IPS-18a (cell line): ENCODE results near the gene C12orf57.

Source experiments
- H3K27ac ChIP-seq: one replicate; pipeline ENCODE4 v1.5.1; 2013; ENCODE audit warnings: low read length
- H3K27me3 ChIP-seq: one replicate; pipeline ENCODE4 v1.6.1; 2013; ENCODE audit warnings: mild to moderate bottlenecking, low read length; ENCODE audit not compliant: control insufficient read depth, insufficient read depth
- H3K36me3 ChIP-seq: one replicate; pipeline ENCODE4 v1.6.1; 2013; ENCODE audit warnings: low read depth, low read length; ENCODE audit not compliant: control insufficient read depth
- H3K4me1 ChIP-seq: one replicate; pipeline ENCODE4 v1.6.1; 2013; ENCODE audit warnings: low read depth, low read length; ENCODE audit not compliant: control insufficient read depth
- H3K4me3 ChIP-seq: one replicate; pipeline ENCODE4 v1.5.1; 2013; ENCODE audit warnings: low read length
- H3K9ac ChIP-seq: one replicate; pipeline ENCODE4 v1.6.1; 2013; ENCODE audit warnings: mild to moderate bottlenecking, low read length, moderate library complexity
- H3K9me3 ChIP-seq: one replicate; pipeline ENCODE4 v1.6.1; 2013; ENCODE audit warnings: low read depth, low read length; ENCODE audit not compliant: control insufficient read depth

Gene C12orf57

GRCh38 chr12:6921996-6922946 lies 21.6 kb upstream of the C12orf57 start:
- Histone ChIP-seq H3K27ac (no peak overlapping the region), H3K9ac (no peak overlapping the region), H3K36me3 (peaks cover 39% of the 10 kb centered on the region)

GRCh38 chr12:6923003-6923732 lies 20.7 kb upstream of the C12orf57 start:
- Histone ChIP-seq H3K4me3 (no peak overlapping the region), H3K9me3 (no peaks in the 10 kb centered on the region), H3K27ac (no peak overlapping the region), H3K27me3 (no peaks in the 10 kb centered on the region), H3K4me1 (peaks cover 29% of the 10 kb centered on the region), H3K36me3 (peaks cover 33% of the 10 kb centered on the region), H3K9ac (no peak overlapping the region)

More at GRCh38 chr12:6921996-6922946, 21.6 kb upstream of the C12orf57 start:
- no peak overlapping the region for H3K4me3 ChIP-seq
- no peaks in the 10 kb centered on the region for H3K9me3 ChIP-seq
- H3K4me1 ChIP-seq, result peaks cover 29% of the 10 kb centered on the region
- H3K27me3 ChIP-seq, result no peaks in the 10 kb centered on the region

GRCh38 chr12:6923851-6924250 lies 20.0 kb upstream of the C12orf57 start:
- H3K9ac ChIP-seq, result no peak overlapping the region
- no peaks in the 10 kb centered on the region for H3K9me3 ChIP-seq
- H3K4me1 ChIP-seq, result peaks cover 29% of the 10 kb centered on the region
- H3K27me3 ChIP-seq, result no peaks in the 10 kb centered on the region
- H3K27ac ChIP-seq, result no peak overlapping the region
- no peak overlapping the region for H3K4me3 ChIP-seq
- peaks cover 32% of the 10 kb centered on the region for H3K36me3 ChIP-seq

- Histone ChIP-seq H3K27me3 (no peaks in the 10 kb centered on the region), H3K36me3 (peaks cover 19% of the 10 kb centered on the region), H3K4me1 (peaks cover 39% of the 10 kb centered on the region), H3K27ac (peak overlapping the region; percentile 81), H3K4me3 (peak overlapping the region; percentile 73), H3K9ac (peak overlapping the region; percentile 74), H3K9me3 (no peaks in the 10 kb centered on the region)
Observed at GRCh38 chr12:6925239-6925539, 18.6 kb upstream of the C12orf57 start.

GRCh38 chr12:6925540-6926279 lies 18.1 kb upstream of the C12orf57 start:
- peaks cover 39% of the 10 kb centered on the region for H3K4me1 ChIP-seq

GRCh38 chr12:6927379-6928021 lies 16.3 kb upstream of the C12orf57 start, which contains the start of gene ATN1:
TSS of gene ATN1 (plus strand) at chr12:6927959. CDS start at chr12:6934002, 6,043 bp downstream.
- Histone ChIP-seq H3K27me3 (no peaks in the 10 kb centered on the region), H3K36me3 (peaks cover 8% of the 10 kb centered on the region), H3K9ac (peak within 1 kb of the TSS; percentile 78), H3K4me1 (peaks cover 41% of the 10 kb centered on the region), H3K9me3 (no peaks in the 10 kb centered on the region), H3K27ac (peak within 1 kb of the TSS; percentile 15), H3K4me3 (peak within 1 kb of the TSS; percentile 95)

More at GRCh38 chr12:6925540-6926279, 18.1 kb upstream of the C12orf57 start:
- no peaks in the 10 kb centered on the region for H3K9me3 ChIP-seq
- H3K27me3 ChIP-seq, result no peaks in the 10 kb centered on the region
- H3K4me3 ChIP-seq, result peak overlapping the region; percentile 73
- peak overlapping the region; percentile 81 for H3K27ac ChIP-seq
- H3K9ac ChIP-seq, result peak overlapping the region; percentile 74
- H3K36me3 ChIP-seq, result peaks cover 19% of the 10 kb centered on the region

- peak overlapping the region; percentile 95 for H3K4me3 ChIP-seq
- H3K9me3 ChIP-seq, result no peaks in the 10 kb centered on the region
- no peaks in the 10 kb centered on the region for H3K27me3 ChIP-seq
- peaks cover 41% of the 10 kb centered on the region for H3K4me1 ChIP-seq
- H3K9ac ChIP-seq, result peak overlapping the region; percentile 78
- H3K27ac ChIP-seq, result no peak overlapping the region
- H3K36me3 ChIP-seq, result peaks cover 8% of the 10 kb centered on the region
Observed at GRCh38 chr12:6928022-6928702, 15.7 kb upstream of the C12orf57 start.

GRCh38 chr12:6928703-6929407 lies 15.0 kb upstream of the C12orf57 start:
- Histone ChIP-seq H3K27me3 (no peaks in the 10 kb centered on the region), H3K36me3 (peaks cover 15% of the 10 kb centered on the region), H3K27ac (no peak overlapping the region), H3K9me3 (no peaks in the 10 kb centered on the region), H3K9ac (peak overlapping the region; percentile 78), H3K4me1 (peaks cover 41% of the 10 kb centered on the region), H3K4me3 (peak overlapping the region; percentile 95)

- Histone ChIP-seq H3K9ac (peak overlapping the region; percentile 78), H3K4me3 (peak overlapping the region; percentile 95), H3K36me3 (peaks cover 24% of the 10 kb centered on the region), H3K27ac (no peak overlapping the region), H3K4me1 (peaks cover 37% of the 10 kb centered on the region), H3K27me3 (no peaks in the 10 kb centered on the region), H3K9me3 (no peaks in the 10 kb centered on the region)
Observed at GRCh38 chr12:6929466-6930452, 14.1 kb upstream of the C12orf57 start.
